HG03159 (cell line): ENCODE results near the gene PRPF39.
A peak's percentile ranks its signal among the peaks of the same experiment; 100 is the strongest.
"Not testable (repeated sequence)": the region's sequence is repeated elsewhere in the genome, so short reads cannot be mapped to it uniquely, and the experiment has no call there.

Experiments
- ATAC-seq: cut with Tn5 transposase; IDR thresholded peaks from one replicate; pipeline ENCODE4 v1.9.1; 2021; ENCODE audit warnings: mild to moderate bottlenecking, moderate library complexity; ENCODE audit not compliant: unreplicated experiment

The PRPF39 gene

GRCh38 chr14:45081096-45081495 lies 2.8 kb upstream of the PRPF39 start:
- ATAC-seq = not testable (repeated sequence)

DNA sequence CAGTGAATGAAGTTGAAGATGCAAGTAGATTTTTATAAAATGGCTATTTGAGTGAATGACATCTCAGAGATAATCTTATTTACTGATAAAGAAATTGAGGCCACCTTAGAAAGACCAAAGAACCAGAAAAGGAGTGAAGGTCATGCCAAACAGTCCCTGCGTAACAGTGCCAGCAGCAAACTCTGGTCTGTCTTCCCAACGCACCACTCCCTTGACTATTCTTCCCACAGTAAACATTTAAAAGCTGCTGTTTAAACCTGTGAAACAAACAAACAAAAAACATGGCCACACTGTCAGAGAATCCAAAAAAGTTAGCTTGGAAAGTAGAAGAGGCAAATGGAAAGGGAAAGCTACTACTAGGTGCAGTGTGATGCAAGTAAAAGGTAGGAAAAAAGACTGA lies 1.5 kb upstream of the PRPF39 start:
- no peak for ATAC-seq

DNA sequence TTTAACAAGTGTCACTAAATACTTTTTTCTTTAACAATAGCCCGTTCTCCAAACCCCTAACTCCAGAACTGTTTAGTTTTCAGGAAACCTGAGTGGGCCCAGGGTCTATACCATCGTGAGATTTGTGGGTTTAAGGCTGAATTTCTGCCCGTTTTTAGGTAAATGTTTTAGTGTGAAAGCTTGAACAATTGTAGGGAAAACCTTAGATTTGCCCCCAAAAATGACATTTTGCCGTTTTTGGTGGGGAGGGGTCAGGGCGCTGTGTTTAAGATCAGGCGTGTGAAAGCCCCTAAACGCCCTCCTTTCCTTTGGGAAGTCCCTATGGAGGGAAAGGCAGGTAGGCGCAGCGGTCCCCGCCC lies 320 bp upstream of the PRPF39 start:
- ATAC-seq = no peak

DNA sequence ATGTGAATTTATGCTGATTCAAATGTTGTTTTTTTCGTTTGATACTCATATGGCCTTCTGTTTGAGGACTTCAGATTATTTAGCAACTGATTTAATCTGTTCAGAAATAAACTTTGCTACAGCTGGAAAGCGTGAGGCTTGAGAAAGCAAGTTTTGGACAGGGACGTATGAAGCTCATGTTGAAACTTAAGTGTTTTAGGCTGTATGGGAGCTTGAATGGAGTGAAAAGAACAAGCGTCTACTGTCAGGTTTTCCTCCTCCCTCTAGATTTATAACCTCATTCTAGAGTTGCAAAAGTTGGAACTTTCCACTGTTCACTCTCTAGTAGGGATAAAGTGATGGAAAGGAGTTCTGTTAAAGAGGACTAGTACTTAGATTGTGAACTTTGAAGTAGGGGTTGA lies 1.0 kb downstream of the PRPF39 start:
- no peak for ATAC-seq

DNA sequence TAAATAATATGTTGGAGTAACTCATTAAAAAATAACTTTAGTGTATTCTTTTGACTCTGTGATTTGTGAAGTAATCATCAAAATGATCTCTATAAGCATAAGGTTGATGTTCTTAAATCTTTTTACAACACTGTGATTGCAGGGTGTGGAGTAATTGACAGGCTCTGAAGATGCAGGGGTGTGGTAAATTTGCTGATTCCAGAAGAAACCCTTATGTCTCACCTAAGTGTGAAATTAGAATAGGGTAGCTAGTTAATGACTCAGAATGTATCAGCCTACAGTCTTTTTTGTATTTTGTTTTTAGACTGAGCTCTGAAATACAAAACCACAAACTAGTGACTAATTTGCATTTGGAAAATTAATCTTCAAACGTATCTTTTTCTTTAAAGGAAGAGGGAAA lies 5.9 kb downstream of the PRPF39 start:
- peak; percentile 68 for ATAC-seq

GRCh38 chr14:45091710-45092109 lies 7.8 kb downstream of the PRPF39 start:
- no peak for ATAC-seq

GRCh38 chr14:45094275-45094674 lies 10.4 kb downstream of the PRPF39 start:
- no peak for ATAC-seq

DNA sequence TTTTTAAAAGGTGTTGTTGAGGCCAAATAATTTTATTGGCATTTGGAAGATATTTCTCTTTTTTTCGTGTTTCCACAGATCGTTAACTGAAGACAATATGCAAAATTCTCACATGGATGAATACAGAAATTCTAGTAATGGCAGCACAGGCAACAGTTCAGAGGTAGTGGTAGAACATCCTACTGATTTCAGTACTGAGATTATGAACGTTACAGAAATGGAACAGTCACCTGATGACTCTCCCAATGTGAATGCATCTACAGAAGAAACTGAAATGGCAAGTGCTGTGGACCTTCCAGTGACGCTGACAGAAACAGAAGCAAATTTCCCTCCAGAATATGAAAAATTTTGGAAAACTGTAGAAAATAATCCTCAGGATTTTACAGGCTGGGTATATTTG lies 11.2 kb downstream of the PRPF39 start:
- no peak for ATAC-seq

DNA sequence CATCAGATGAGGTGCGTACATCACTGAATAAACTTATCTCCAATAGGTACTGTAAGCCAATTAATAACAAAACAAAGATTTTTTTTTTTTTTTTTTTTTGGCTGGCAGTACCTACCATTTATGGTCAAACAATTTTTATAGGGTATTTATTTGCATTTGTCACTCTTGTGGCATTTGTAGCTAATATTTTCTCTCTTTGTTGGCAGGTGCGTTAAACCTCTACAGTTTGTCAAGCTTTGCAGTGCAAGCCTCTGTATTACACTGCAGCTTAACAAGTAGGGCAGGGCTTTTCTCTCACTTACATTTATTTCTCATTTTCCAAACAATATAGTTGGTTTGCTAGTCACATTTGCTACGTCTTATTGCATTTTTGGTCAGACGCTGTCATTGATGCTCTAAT lies 12.3 kb downstream of the PRPF39 start:
- no peak for ATAC-seq

DNA sequence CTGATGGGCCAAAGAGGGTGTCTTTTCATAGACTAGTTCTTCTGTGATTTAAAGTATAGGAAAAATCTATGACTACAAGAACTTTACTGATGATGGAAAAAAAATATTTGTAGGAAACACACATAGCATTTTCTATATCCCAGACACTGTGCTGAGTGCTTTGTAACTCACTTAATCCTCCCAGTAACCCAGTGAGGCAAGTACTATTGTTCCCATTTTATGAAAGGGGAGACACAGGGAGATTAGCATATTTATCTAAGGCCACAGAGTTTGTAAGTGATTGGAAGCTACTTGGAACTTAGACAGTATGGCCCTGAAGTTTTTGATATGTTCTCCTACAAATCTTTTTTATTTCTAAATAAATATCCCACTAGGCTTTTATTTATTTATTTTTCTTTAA lies 19.9 kb downstream of the PRPF39 start:
- no peak for ATAC-seq

GRCh38 chr14:45104561-45104960 lies 20.6 kb downstream of the PRPF39 start:
- no peak for ATAC-seq

DNA sequence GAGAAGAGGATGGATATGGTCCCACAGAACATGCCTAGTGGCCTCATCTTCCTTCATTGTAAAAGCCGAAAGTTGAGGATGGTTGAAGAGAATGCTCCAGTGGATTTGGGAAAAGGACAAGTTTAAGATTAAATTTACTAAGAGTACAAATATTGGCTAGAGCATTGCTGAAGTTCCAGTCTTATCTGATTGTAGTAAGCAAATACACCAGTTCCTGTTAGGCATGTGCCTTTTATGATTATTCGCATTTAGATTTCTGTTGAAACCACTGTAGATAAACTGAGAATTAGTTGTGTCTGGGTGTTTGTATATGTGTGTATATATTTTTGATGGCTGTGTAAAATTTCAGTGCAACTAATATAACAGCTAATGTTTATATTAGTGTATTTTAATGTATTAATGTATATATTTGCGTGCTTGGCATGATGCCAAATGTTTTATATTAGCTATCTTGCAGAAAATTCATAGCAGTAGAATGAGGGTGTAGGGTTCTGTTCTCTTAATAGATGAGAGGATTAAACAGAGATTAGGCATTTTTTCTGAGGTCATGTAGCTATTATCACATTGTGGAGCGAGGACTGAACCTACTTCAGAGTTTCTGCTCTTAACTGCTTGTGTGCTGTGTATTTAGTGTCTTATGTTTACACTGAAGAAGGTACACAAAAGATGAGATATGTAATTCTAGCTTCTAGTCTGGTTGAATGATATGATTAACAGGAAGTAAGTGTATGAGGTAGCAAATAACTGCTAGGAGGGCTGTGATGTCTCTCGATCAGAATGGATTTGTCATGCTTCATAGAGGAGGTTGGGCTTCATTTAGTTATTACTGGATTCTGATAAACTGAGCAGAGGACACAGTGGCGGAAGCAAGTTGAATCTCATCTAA lies 29.2 kb downstream of the PRPF39 start:
- no peak for ATAC-seq

GRCh38 chr14:45114327-45114726 lies 30.4 kb downstream of the PRPF39 start:
- ATAC-seq = no peak

GRCh38 chr14:45118594-45118993 lies 34.7 kb downstream of the PRPF39 start:
- ATAC-seq = no peak

GRCh38 chr14:45120096-45120495 lies 36.2 kb downstream of the PRPF39 start:
- ATAC-seq = no peak

- no peak for ATAC-seq
Measured at GRCh38 chr14:45123271-45123670, 39.4 kb downstream of the PRPF39 start.

DNA sequence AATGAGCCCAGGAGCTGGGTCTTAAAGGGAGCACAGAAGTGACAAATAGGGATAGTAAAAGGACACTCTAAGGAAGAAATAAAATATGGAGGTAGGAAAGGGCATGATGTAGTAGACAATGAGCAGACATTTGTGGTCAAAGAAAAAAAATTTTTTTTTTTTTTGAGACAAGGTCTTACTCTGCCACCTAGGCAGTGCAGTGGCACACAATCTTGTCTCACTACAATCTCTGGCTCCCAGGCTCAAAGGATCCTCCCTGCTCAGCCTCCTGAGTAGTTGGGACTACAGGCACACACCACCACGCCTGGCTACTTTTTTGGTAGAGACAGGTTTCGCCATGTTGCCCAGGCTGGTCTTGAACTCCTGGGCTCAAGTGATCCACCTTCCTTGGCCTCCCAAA lies 41.8 kb downstream of the PRPF39 start:
- no peak for ATAC-seq

- no peak for ATAC-seq
Measured at GRCh38 chr14:45128963-45129629, 45.2 kb downstream of the PRPF39 start.

- no peak for ATAC-seq
Measured at GRCh38 chr14:45133683-45134050, 49.8 kb downstream of the PRPF39 start.

GRCh38 chr14:45134051-45134958 lies 50.4 kb downstream of the PRPF39 start, which contains the start of gene FKBP3:
TSS of gene FKBP3 (minus strand) at chr14:45134481. CDS start at chr14:45134456, 25 bp downstream.
- ATAC-seq = peak; percentile 93

DNA sequence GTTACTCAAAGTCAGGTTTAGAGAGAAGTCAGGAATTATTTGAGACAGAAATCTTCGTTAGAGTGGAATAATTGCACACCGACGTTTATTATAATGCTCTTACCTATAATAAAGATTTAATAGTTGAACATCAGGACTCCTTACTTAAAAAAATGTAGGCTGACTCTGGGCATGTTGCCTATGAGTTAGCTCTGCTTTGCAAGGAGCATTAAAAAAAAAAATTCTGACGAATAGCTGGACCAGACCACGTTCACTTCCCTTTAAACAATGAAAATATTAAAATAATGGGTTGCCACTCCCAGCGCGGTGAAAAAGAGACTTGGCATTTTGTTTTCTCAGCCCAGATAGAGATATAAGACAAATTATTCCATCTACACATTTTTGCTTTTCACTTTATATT lies 51.2 kb downstream of the PRPF39 start:
- ATAC-seq = no peak
